Sigmoid colon (tissue), 7 donors: ENCODE results near the gene COTL1. TPM values are rescaled to one million over a fixed set of nuclear protein-coding genes. Genes with fewer than 3 reads are reported as not detected.

Source experiments
- DNase-seq: peaks from one replicate; pipeline ENCODE4 v3.0.0-alpha.2; 2019
- H3K27ac ChIP-seq, 4 donors: fragments of 200-600 bp; sonication (generic); one replicate each; pipeline ENCODE4 v1.5.1; 2016 to 2019; ENCODE audit warnings: mild to moderate bottlenecking in 1 of 4
- H3K27me3 ChIP-seq, 3 donors: fragments of 200-600 bp; sonication (generic); one replicate each; pipeline ENCODE4 v1.5.1; 2019; ENCODE audit warnings: mild to moderate bottlenecking in 1 of 3
- H3K36me3 ChIP-seq, 4 donors: fragments of 200-600 bp; sonication (generic); one replicate each; pipeline ENCODE4 v1.5.1; 2016 to 2019
- H3K4me1 ChIP-seq, 4 donors: fragments of 200-600 bp; sonication (generic); one replicate each; pipeline ENCODE4 v1.5.1; 2017 to 2019
- H3K4me3 ChIP-seq, 4 donors: fragments of 200-600 bp; sonication (generic); one replicate each; pipeline ENCODE4 v1.5.1; 2017 to 2019; ENCODE audit warnings: mild to moderate bottlenecking in 2 of 4, moderate library complexity in 1 of 4
- H3K9me3 ChIP-seq, 4 donors: fragments of 200-600 bp in 3 of 4; sonication (generic) in 3 of 4; one replicate each; pipeline versions ENCODE4 v1.5.1 to v1.6.1; 2013 to 2019
- EP300 ChIP-seq, 4 donors: sonication (generic); formaldehyde crosslinking; IDR thresholded peaks; one replicate each; pipeline ENCODE4 v1.6.1; 2017; ENCODE audit warnings: antibody characterized with exemption in 4 of 4
- POLR2A ChIP-seq, 2 donors: fragments of 450-650 bp; IDR thresholded peaks; one replicate each; pipeline ENCODE4 v1.6.1; 2016; ENCODE audit warnings: antibody characterized with exemption in 2 of 2, mild to moderate bottlenecking in 2 of 2, moderate library complexity in 2 of 2
- POLR2AphosphoS5 ChIP-seq, 4 donors: sonication (generic); formaldehyde crosslinking; IDR thresholded peaks; one replicate each; pipeline ENCODE4 v1.6.1; 2017; ENCODE audit warnings: antibody characterized with exemption in 4 of 4
- WGBS, 2 donors: extraction: QIAGEN DNeasy Blood & Tissue Kit; methylation state at CpG; one replicate each; pipeline ENCODE4 v1.1.7; 2013; 5-methylcytosine and 5-hydroxymethylcytosine counted together
- intact Hi-C: fragments of 100-400 bp; cut with DNase I; formaldehyde crosslinking; loops from one replicate; pipeline ENCODE4 v1.15.1; 2023
- polyA plus RNA-seq, 3 donors: library from polyadenylated mRNA; stranded (reverse); fragments of 200-250 nt; gene quantifications; one replicate each; pipeline ENCODE4 v1.2.3, GENCODE V29; 2013
- total RNA-seq, 4 donors: library from RNA; depleted of rRNA; stranded (reverse); fragments of >200 nt; gene quantifications; one replicate each; pipeline ENCODE4 v1.1.0, GENCODE V29; 2016
- TF ChIP-seq, protein P1 (sequence below), 4 experiments: fragments of 450-650 bp in 3 of 4; fragments of 200-600 bp in 1 of 4; IDR thresholded peaks; one replicate each; pipeline ENCODE4 v1.5.1; 2016 to 2019; ENCODE audit warnings: antibody characterized with exemption in 4 of 4, mild to moderate bottlenecking in 3 of 4, moderate library complexity in 2 of 4
- donor health status: healthy with polysubstance abuse.
- donor health status: Bipolar disorder and iron deficiency.
- donor health status: healthy.

COTL1 gene
- total and polyA plus RNA-seq, 7 donors = 34.6 to 160 (median 48.6) TPM

DNA sequence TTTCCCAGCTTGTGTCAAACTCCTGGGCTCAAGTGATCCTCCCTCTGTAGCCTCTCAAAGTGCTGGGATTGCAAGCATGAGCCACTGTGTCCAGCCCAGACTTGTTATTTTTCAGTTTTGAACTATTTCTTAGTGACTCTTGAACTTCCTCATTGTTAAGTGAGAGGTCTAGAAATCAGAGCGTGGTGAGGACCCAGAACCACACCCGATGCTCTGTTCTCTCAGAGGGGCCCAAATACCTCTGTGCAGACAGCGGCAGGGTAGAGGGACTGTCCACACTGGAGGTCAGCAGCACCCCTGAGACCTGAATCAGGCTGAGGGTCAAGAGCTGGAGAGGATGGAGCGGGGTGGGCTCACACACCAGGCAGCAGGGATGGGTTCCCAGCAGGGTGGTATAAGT, 65.7 kb downstream of the COTL1 start:
- H3K27ac ChIP-seq = no peak overlapping the region
- no peaks in the 10 kb centered on the region for H3K36me3 ChIP-seq
- no peaks in the 10 kb centered on the region for H3K27me3 ChIP-seq
- DNase-seq = no peak
- intact Hi-C loops = no loop called here
- no peak overlapping the region for H3K4me3 ChIP-seq
- no peak for TF ChIP-seq EP300 (IDR thresholded peaks at IDR 0.05)
- no peak for TF ChIP-seq POLR2A (IDR thresholded peaks at IDR 0.05)
- TF ChIP-seq, protein P1, sequence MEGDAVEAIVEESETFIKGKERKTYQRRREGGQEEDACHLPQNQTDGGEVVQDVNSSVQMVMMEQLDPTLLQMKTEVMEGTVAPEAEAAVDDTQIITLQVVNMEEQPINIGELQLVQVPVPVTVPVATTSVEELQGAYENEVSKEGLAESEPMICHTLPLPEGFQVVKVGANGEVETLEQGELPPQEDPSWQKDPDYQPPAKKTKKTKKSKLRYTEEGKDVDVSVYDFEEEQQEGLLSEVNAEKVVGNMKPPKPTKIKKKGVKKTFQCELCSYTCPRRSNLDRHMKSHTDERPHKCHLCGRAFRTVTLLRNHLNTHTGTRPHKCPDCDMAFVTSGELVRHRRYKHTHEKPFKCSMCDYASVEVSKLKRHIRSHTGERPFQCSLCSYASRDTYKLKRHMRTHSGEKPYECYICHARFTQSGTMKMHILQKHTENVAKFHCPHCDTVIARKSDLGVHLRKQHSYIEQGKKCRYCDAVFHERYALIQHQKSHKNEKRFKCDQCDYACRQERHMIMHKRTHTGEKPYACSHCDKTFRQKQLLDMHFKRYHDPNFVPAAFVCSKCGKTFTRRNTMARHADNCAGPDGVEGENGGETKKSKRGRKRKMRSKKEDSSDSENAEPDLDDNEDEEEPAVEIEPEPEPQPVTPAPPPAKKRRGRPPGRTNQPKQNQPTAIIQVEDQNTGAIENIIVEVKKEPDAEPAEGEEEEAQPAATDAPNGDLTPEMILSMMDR (IDR thresholded peaks at IDR 0.05) = no peak
- TF ChIP-seq POLR2AphosphoS5 (IDR thresholded peaks at IDR 0.05) = no peak
- WGBS, 2 donors = 44 to 62% methylated on average over 4 of the region's 4 CpGs
- no peaks in the 10 kb centered on the region for H3K9me3 ChIP-seq
- no peaks in the 10 kb centered on the region for H3K4me1 ChIP-seq

DNA sequence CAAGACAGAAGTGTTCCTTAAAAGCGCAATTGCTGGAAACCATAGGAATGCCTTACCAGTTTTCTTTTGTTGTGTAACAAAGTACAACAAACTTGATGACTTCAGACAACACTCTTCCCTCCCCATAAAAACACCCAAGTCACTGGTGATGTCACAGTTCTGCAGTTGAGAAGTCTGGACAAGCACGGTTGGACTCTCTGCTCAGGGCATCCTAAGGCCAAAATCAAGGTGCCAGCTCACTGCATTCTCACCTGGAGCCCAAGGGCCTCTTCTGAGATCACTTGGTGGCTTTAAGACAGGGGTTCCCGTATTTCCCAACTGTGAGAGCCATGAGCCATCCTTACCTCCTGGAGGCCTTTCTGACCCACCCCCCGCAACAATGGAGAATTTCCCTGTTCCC, 67.8 kb downstream of the COTL1 start:
- Histone ChIP-seq H3K36me3 (no peaks in the 10 kb centered on the region), H3K4me3 (no peak overlapping the region), H3K4me1 (no peaks in the 10 kb centered on the region), H3K27ac (no peak overlapping the region), H3K27me3 (no peaks in the 10 kb centered on the region), H3K9me3 (no peaks in the 10 kb centered on the region)
- intact Hi-C loops = no loop called here
- 67 to 70% methylated on average over 4 of the region's 4 CpGs for WGBS, 2 donors
- DNase-seq = no peak
- no peak for TF ChIP-seq POLR2A (IDR thresholded peaks at IDR 0.05)
- no peak for TF ChIP-seq EP300 (IDR thresholded peaks at IDR 0.05)
- TF ChIP-seq POLR2AphosphoS5 (IDR thresholded peaks at IDR 0.05) = no peak
- TF ChIP-seq, protein P1 (IDR thresholded peaks at IDR 0.05) = no peak

DNA sequence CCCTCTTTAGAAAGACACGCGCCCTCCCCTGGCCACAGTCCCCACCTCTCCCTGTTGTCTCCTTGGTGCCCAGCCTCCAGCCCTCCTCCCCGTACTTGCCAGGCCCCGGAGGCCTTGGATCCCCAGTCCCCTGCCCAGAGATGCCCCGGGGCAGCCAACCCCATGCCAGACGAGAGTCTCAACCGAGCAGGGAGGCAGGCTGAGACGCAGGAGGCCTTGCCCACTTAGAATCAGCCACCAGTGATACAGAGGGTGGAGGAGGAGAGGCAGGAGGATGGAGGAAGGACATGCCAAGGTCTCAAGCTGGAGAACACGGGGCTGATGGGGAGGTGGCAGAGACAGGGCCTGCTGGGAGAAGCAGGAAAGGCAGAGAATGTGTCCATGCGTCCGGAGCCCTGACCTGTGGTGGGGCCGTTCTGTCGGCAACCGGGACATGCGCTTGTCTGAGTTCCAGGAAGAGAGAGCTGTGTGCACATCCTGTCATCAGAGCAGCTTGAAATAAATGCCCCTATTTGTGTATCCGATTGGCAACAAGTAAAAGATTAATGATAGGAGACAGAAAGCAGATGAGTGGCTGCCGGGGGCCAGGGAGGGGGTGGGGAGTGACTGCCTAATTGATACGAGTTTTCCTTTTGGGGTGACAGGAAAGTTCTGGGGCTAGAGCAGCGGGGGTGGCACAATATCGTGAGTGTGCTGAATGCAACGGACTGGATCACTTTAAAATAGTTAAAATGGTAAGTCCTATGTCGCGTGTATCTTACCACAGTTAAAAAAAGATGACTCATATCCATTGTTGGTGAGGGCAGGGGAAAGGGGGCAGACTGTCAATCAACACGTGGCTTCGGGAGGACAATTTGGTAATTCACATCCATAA, 68.7 kb downstream of the COTL1 start:
- peaks cover 0 to 5% (median 0%) of the 10 kb centered on the region in 3 donors for H3K27me3 ChIP-seq
- H3K9me3 ChIP-seq = no peaks in the 10 kb centered on the region
- TF ChIP-seq EP300 (IDR thresholded peaks at IDR 0.05) (no peak), POLR2A (IDR thresholded peaks at IDR 0.05) (no peak), POLR2AphosphoS5 (IDR thresholded peaks at IDR 0.05) (no peak)
- TF ChIP-seq, protein P1 (IDR thresholded peaks at IDR 0.05) = no peak
- WGBS, 2 donors = 73 to 84% methylated on average over 25 of the region's 25 CpGs
- intact Hi-C loops = no loop called here
- no peaks in the 10 kb centered on the region for H3K4me1 ChIP-seq
- no peaks in the 10 kb centered on the region for H3K36me3 ChIP-seq
- no peak for DNase-seq
- H3K4me3 ChIP-seq = no peak overlapping the region
- peak overlapping the region; percentile 11 to 52 (median 22) for H3K27ac ChIP-seq

DNA sequence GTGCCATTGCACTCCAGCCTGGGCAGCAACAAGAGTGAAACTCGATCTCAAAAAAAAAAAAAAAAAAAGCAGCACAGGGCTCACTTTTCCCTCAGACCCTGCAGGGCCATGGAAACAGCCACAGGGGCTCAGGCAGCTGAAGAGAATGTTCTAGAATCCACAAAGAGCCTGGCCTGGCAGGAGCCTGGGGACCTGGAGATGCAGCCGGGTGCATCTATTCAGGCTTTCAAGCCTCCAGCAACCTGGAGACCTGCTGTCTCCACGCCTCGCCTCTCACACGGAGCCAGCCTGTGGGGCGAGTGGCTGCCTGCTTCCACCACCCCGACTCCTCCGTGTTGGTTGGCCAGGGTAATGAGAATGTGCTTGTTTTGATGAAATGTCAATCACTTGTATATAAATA, 69.4 kb downstream of the COTL1 start:
- no peak for DNase-seq
- H3K9me3 ChIP-seq = no peaks in the 10 kb centered on the region
- 84 to 85% methylated on average over 8 of the region's 8 CpGs for WGBS, 2 donors
- peaks cover 0 to 5% (median 0%) of the 10 kb centered on the region in 3 donors for H3K27me3 ChIP-seq
- no peaks in the 10 kb centered on the region for H3K4me1 ChIP-seq
- H3K27ac ChIP-seq = peak overlapping the region in 1 of 4 donors; percentile 52
- H3K4me3 ChIP-seq = no peak overlapping the region
- no peaks in the 10 kb centered on the region for H3K36me3 ChIP-seq
- no peak for TF ChIP-seq POLR2AphosphoS5 (IDR thresholded peaks at IDR 0.05)
- intact Hi-C loops = no loop called here

DNA sequence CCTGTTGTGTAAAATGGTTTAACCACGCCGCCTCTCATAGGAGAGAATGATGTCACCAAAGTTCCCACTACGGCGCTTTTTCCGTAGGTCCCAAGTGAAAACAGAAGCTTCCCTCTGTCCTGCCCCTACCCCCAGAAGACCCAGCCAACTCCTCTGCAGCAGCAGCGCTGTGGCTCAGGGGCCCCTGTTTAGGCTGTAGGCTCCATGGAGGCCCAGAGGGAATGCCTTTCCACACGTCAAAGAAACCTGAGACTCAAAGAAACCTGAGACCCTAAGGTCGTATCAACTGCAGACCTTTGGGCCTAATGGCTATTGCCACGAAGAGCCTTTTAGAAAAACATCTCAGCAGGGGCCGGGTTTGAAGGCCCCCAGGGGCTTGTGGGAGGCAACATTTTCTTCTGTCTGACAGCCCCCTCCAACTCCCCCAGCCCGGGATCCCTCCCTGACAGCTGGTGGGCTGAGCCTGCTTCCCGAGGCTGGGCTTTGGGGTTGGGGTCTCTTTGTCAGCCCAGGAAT, 70.3 kb downstream of the COTL1 start:
- Histone ChIP-seq H3K4me1 (no peaks in the 10 kb centered on the region), H3K27ac (no peak overlapping the region), H3K36me3 (no peaks in the 10 kb centered on the region), H3K9me3 (no peaks in the 10 kb centered on the region), H3K27me3 (peaks cover 0 to 5% (median 0%) of the 10 kb centered on the region in 3 donors), H3K4me3 (no peak overlapping the region)
- intact Hi-C loops = no loop called here
- no peak for DNase-seq
- no peak for TF ChIP-seq POLR2AphosphoS5 (IDR thresholded peaks at IDR 0.05)
- no peak for TF ChIP-seq POLR2A (IDR thresholded peaks at IDR 0.05)
- TF ChIP-seq, protein P1 (IDR thresholded peaks at IDR 0.05) = no peak
- TF ChIP-seq EP300 (IDR thresholded peaks at IDR 0.05) = no peak
- WGBS, 2 donors = 79 to 86% methylated on average over 12 of the region's 12 CpGs
